ENCODE data around the gene KIAA1671. TPM values are rescaled to one million over a fixed set of nuclear protein-coding genes. Genes with fewer than 3 reads are reported as not detected.

Gene KIAA1671
- total and polyA plus RNA-seq, 9 of the 15 experiments (the other 6 are each of a cell fraction or from before 2014, with no cell fraction given) = under 0.01 to 0.11 (median 0.02) TPM; not detected in 5

- no peak overlapping the region for H3K27ac ChIP-seq (ENCODE audit: extremely low read depth, low read depth, low read length)
- no peak overlapping the region for H3K9ac ChIP-seq (ENCODE audit: insufficient read depth in 1 of 2, low read depth in 2 of 2, low read length in 2 of 2)
- intact Hi-C loops (cut with micrococcal nuclease) = no loop called here
- no peak for FAIRE-seq
- ChIA-PET CTCF (ENCODE audit: low intra/inter-chr PET ratio) (no interaction called here), POLR2A (no interaction called here)
- BruUV-seq (replicated peaks) = no TSS peak
- TF ChIP-seq ARNT (IDR thresholded peaks at IDR 0.05) (no peak), FOS (IDR thresholded peaks at IDR 0.05; ENCODE audit: extremely low read depth, insufficient read length) (no peak), ZBTB40 (IDR thresholded peaks at IDR 0.05) (peak; percentile 89), ZBTB40 (CRISPR knock-in tag; IDR thresholded peaks at IDR 0.05) (peak; percentile 67), TCFL5 (CRISPR knock-in tag; conservative IDR thresholded peaks at IDR 0.05) (no peak), SAP30 (IDR thresholded peaks at IDR 0.05; ENCODE audit: borderline replicate concordance, insufficient read depth, low read depth, low read length, poor library complexity, severe bottlenecking) (no peak)
- H3K79me2 ChIP-seq (ENCODE audit: control insufficient read depth, insufficient read depth, low read length) = no peaks in the 10 kb centered on the region
- no peaks in the 10 kb centered on the region; the same call in 1 of the 2 replicates for H4K20me1 ChIP-seq (replicated peaks; ENCODE audit: control insufficient read depth, insufficient read depth, low read length)
- H3K4me3 ChIP-seq = no peak overlapping the region
- H2AFZ ChIP-seq (ENCODE audit: low read depth, low read length) = no peak overlapping the region
- H3K4me1 ChIP-seq (replicated peaks in 1 of 2; ENCODE audit: control insufficient read depth in 2 of 2, insufficient read depth in 2 of 2, low read length in 2 of 2) = no peaks in the 10 kb centered on the region
- no peak overlapping the region for H3K4me2 ChIP-seq (ENCODE audit: insufficient read depth, low read length)
- ATAC-seq = no peak
- 0% methylated on average over 1 of the region's 1 CpG for WGBS (ENCODE audit: insufficient coverage, low coverage, missing lambda C conversion rate)
- H3K27me3 ChIP-seq (ENCODE audit: control insufficient read depth in 2 of 2, insufficient read depth in 2 of 2, low read length in 2 of 2) = no peaks in the 10 kb centered on the region; a peak in 2 of 5 replicates
- H3K36me3 ChIP-seq (ENCODE audit: control insufficient read depth, insufficient read depth, low read length) = no peaks in the 10 kb centered on the region
- no peak for DNase-seq (ENCODE audit: extremely low read depth in 1 of 4, low spot score in 3 of 4)
- in situ Hi-C loops (cut with MboI) = no loop called here
- H3K9me3 ChIP-seq (replicated peaks; ENCODE audit: control insufficient read depth, insufficient read depth, low read depth, low read length) = no peaks in the 10 kb centered on the region
- H3K9me1 ChIP-seq (ENCODE audit: control insufficient read depth, insufficient read depth, low read length) = no peaks in the 10 kb centered on the region
Measured at GRCh38 chr22:25162561-25162960, 210.0 kb downstream of the KIAA1671 start.
